ENCODE measurements around the gene LRRC49.
"Not testable (repeated sequence)": the region's sequence is repeated elsewhere in the genome, so short reads cannot be mapped to it uniquely, and the experiment has no call there.

The LRRC49 gene

GRCh38 chr15:70892002-70892911, at the start of gene LRRC49, which contains the start of gene THAP10:
Gene LRRC49 (plus strand): TSS chr15:70892826. CDS start chr15:70892895, 69 bp downstream.
Gene THAP10 (minus strand): TSS chr15:70892433. CDS start chr15:70892272, 161 bp downstream.
- DNase-seq, result peak; percentile 91

- DNase-seq, result no peak
These were observed 46.8 kb upstream of the LRRC49 start for GRCh38 chr15:70845602-70846360.

- DNase-seq, result no peak
These were observed 40.7 kb upstream of the LRRC49 start for GRCh38 chr15:70851889-70852288.

GRCh38 chr15:70852501-70853317, 39.9 kb upstream of the LRRC49 start:
- no peak for DNase-seq

- DNase-seq, result no peak
These were observed 39.2 kb upstream of the LRRC49 start for GRCh38 chr15:70853318-70853972.

- peak; percentile 22 for DNase-seq
These were observed 38.5 kb upstream of the LRRC49 start, which contains the start of gene LARP6 for GRCh38 chr15:70853973-70854665. Gene LARP6 (minus strand): TSS chr15:70854157. CDS start chr15:70854088, 69 bp downstream.

- no peak for DNase-seq
These were observed 38.0 kb upstream of the LRRC49 start for GRCh38 chr15:70854666-70854976.

GRCh38 chr15:70855764-70856163, 36.9 kb upstream of the LRRC49 start:
- DNase-seq, result no peak

GRCh38 chr15:70856177-70856883, 36.3 kb upstream of the LRRC49 start:
- DNase-seq, result no peak

GRCh38 chr15:70856884-70857561, 35.6 kb upstream of the LRRC49 start:
- DNase-seq, result no peak

GRCh38 chr15:70857562-70858285, 34.9 kb upstream of the LRRC49 start:
- no peak for DNase-seq

GRCh38 chr15:70858614-70859321, 33.9 kb upstream of the LRRC49 start:
- not testable (repeated sequence) for DNase-seq

GRCh38 chr15:70859322-70859908, 33.2 kb upstream of the LRRC49 start:
- DNase-seq, result no peak

GRCh38 chr15:70859998-70860397, 32.6 kb upstream of the LRRC49 start:
- DNase-seq, result no peak

- no peak for DNase-seq
These were observed 29.0 kb upstream of the LRRC49 start for GRCh38 chr15:70863450-70864218.

- DNase-seq, result no peak
These were observed 25.5 kb upstream of the LRRC49 start for GRCh38 chr15:70866982-70867641.

GRCh38 chr15:70867911-70868467, 24.6 kb upstream of the LRRC49 start:
- no peak for DNase-seq

All from NCI-H1092 treated with DMSO at 0.1 percent for 48 hours (cell line).